GM12864 (cell line): ENCODE data around the gene GABRR3.

Experiments
- DNase-seq: peaks from one replicate; pipeline ENCODE4 v3.0.0-alpha.2; 2011; ENCODE audit warnings: low read depth
- H3K4me3 ChIP-seq: 2 replicates; pipeline ENCODE4 v1.5.1; 2011; ENCODE audit warnings: mild to moderate bottlenecking, low read depth, low read length, control low read depth
- CTCF ChIP-seq: IDR thresholded peaks from 2 replicates; pipeline ENCODE4 v1.5.1; 2011; ENCODE audit warnings: low read depth, mild to moderate bottlenecking, moderate library complexity, low read length, control low read depth, inconsistent platforms; ENCODE audit errors: missing control alignments

GABRR3 gene

GRCh38 chr3:98034036-98034435, 1.1 kb downstream of the GABRR3 start:
- no peak for DNase-seq
- TF ChIP-seq CTCF: no peak
- no peak overlapping the region for H3K4me3 ChIP-seq

GRCh38 chr3:98032904-98033303, 2.2 kb downstream of the GABRR3 start:
- H3K4me3 ChIP-seq: no peak overlapping the region
- TF ChIP-seq CTCF: no peak
- no peak for DNase-seq

- no peak for TF ChIP-seq CTCF
- H3K4me3 ChIP-seq: no peak overlapping the region
- no peak for DNase-seq
Measured at GRCh38 chr3:98032265-98032664, 2.9 kb downstream of the GABRR3 start.

GRCh38 chr3:98029083-98029482, 6.0 kb downstream of the GABRR3 start:
- H3K4me3 ChIP-seq: no peak overlapping the region
- DNase-seq: no peak
- TF ChIP-seq CTCF: no peak

- H3K4me3 ChIP-seq: no peak overlapping the region
- no peak for DNase-seq
- TF ChIP-seq CTCF: no peak
Measured at GRCh38 chr3:98027085-98027446, 8.0 kb downstream of the GABRR3 start.

GRCh38 chr3:98026425-98027084, 8.6 kb downstream of the GABRR3 start:
- DNase-seq: no peak
- H3K4me3 ChIP-seq: no peak overlapping the region
- TF ChIP-seq CTCF: no peak

GRCh38 chr3:98025392-98025945, 9.6 kb downstream of the GABRR3 start:
- TF ChIP-seq CTCF: no peak
- no peak for DNase-seq
- H3K4me3 ChIP-seq: no peak overlapping the region
